HL-60 (cell line): ENCODE results near the gene CSNK1G2.

Experiments
- DNase-seq, 2 experiments: peaks; one replicate each; pipeline ENCODE4 v3.0.0-alpha.2; 2010 to 2020; ENCODE audit warnings: low read depth in 1 of 2, low spot score in 1 of 2
- H3K27ac ChIP-seq: fragments of 250-450 bp; sonication (Bioruptor Pico); replicated peaks from 2 replicates; pipeline ENCODE4 v1.5.1; 2020; ENCODE audit warnings: mild to moderate bottlenecking, moderate library complexity
- H3K27me3 ChIP-seq: fragments of 250-450 bp; sonication (Bioruptor Pico); 2 replicates; pipeline ENCODE4 v1.5.1; 2021; ENCODE audit warnings: mild to moderate bottlenecking, moderate library complexity; ENCODE audit not compliant: insufficient read depth, poor library complexity, severe bottlenecking
- H3K4me3 ChIP-seq: replicated peaks from 2 replicates; pipeline ENCODE4 v1.5.1; 2011; ENCODE audit warnings: mild to moderate bottlenecking, control low read depth, low read length; ENCODE audit not compliant: insufficient read depth
- GABPA ChIP-seq: IDR thresholded peaks from 2 replicates; pipeline ENCODE4 v1.6.1; 2012; ENCODE audit warnings: low read depth
- POLR2AphosphoS5 ChIP-seq: IDR thresholded peaks from 2 replicates; pipeline ENCODE4 v1.6.1; 2012; ENCODE audit warnings: low read depth
- SPI1 ChIP-seq: IDR thresholded peaks from 2 replicates; pipeline ENCODE4 v1.6.1; 2012; ENCODE audit warnings: low read depth, mild to moderate bottlenecking, borderline replicate concordance
- TF ChIP-seq, protein P1 (sequence below): IDR thresholded peaks from 2 replicates; pipeline ENCODE4 v1.6.1; 2012; ENCODE audit warnings: low read depth; ENCODE audit not compliant: insufficient replicate concordance
- TF ChIP-seq, protein P2 (sequence below): IDR thresholded peaks from one replicate; pipeline ENCODE4 v1.5.1; 2011; ENCODE audit warnings: low read length, control low read depth, inconsistent platforms; ENCODE audit not compliant: insufficient read depth

Gene CSNK1G2

DNA sequence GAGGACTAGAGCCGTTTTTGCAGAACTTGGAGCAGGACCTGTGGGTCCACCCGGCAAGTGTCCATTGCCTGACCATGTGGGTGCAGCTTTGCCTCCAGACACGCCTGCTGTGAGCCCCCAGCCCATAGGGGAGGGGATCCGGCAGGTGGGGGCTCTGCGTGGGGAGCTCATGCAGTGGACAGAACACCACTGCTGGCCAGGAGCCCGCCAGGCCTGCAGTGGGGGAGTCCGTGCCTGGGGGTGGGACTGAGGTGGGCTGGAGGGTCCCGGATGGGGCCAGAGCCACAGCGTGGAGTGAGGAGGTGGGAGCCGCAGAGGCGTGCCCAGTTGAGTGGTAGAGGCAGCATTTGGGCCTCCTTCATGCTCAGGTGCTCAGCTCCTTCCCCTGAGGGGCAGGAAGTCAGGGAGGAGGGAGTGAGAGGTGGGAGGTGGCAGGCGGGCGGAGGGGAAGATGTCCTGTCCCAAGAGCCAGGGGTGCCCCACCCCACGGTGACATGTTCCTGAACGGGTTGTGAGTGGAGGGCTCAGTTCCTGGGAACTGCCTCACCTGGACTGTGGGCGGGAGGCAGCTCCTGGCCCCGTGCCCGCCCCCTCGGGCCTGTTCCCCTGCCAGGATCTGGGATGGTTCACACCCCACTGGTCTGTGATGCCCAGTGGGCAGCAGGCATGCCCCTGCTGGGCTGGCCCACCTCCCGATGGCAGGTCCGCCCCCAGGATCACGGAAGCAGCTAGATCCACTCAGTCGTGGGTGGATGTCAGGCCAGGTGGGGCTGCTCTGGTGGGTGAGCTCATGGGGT, 27.0 kb upstream of the CSNK1G2 start:
- H3K27me3 ChIP-seq = no peaks in the 10 kb centered on the region
- DNase-seq = no peak
- TF ChIP-seq, protein P1, sequence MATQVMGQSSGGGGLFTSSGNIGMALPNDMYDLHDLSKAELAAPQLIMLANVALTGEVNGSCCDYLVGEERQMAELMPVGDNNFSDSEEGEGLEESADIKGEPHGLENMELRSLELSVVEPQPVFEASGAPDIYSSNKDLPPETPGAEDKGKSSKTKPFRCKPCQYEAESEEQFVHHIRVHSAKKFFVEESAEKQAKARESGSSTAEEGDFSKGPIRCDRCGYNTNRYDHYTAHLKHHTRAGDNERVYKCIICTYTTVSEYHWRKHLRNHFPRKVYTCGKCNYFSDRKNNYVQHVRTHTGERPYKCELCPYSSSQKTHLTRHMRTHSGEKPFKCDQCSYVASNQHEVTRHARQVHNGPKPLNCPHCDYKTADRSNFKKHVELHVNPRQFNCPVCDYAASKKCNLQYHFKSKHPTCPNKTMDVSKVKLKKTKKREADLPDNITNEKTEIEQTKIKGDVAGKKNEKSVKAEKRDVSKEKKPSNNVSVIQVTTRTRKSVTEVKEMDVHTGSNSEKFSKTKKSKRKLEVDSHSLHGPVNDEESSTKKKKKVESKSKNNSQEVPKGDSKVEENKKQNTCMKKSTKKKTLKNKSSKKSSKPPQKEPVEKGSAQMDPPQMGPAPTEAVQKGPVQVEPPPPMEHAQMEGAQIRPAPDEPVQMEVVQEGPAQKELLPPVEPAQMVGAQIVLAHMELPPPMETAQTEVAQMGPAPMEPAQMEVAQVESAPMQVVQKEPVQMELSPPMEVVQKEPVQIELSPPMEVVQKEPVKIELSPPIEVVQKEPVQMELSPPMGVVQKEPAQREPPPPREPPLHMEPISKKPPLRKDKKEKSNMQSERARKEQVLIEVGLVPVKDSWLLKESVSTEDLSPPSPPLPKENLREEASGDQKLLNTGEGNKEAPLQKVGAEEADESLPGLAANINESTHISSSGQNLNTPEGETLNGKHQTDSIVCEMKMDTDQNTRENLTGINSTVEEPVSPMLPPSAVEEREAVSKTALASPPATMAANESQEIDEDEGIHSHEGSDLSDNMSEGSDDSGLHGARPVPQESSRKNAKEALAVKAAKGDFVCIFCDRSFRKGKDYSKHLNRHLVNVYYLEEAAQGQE = no peak
- TF ChIP-seq POLR2AphosphoS5 = no peak
- no peak for TF ChIP-seq SPI1
- no peak for TF ChIP-seq GABPA
- TF ChIP-seq, protein P2, sequence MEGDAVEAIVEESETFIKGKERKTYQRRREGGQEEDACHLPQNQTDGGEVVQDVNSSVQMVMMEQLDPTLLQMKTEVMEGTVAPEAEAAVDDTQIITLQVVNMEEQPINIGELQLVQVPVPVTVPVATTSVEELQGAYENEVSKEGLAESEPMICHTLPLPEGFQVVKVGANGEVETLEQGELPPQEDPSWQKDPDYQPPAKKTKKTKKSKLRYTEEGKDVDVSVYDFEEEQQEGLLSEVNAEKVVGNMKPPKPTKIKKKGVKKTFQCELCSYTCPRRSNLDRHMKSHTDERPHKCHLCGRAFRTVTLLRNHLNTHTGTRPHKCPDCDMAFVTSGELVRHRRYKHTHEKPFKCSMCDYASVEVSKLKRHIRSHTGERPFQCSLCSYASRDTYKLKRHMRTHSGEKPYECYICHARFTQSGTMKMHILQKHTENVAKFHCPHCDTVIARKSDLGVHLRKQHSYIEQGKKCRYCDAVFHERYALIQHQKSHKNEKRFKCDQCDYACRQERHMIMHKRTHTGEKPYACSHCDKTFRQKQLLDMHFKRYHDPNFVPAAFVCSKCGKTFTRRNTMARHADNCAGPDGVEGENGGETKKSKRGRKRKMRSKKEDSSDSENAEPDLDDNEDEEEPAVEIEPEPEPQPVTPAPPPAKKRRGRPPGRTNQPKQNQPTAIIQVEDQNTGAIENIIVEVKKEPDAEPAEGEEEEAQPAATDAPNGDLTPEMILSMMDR = no peak
- no peak overlapping the region for H3K27ac ChIP-seq
- no peak overlapping the region for H3K4me3 ChIP-seq

DNA sequence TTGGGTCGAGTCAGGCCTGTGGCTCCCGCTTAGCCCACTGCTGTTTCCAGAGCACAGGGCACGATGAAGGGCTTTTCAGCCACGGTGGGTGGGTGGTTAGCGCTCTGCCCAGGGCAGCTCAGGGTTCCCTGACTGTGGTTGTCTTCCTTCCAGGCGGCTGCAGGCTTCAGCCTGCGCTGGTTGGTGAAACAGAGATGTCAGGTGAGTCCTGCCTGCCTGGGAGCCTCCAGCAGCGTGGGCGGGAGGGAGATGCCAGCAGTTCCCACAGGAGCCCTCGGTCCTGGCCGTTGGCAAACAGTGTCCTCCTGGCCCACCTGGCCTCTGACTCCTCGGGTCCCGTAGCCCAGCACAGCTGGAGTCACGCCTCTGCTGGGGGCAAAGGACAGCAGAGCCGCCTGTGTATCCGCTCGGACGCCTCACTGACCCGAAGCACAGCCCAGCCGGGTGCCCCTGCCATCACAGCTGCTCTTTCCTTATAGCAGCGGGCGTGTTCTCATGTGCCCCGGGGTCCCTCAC, 26.1 kb upstream of the CSNK1G2 start:
- no peak overlapping the region for H3K27ac ChIP-seq
- no peaks in the 10 kb centered on the region for H3K27me3 ChIP-seq
- no peak overlapping the region for H3K4me3 ChIP-seq
- DNase-seq = no peak
- TF ChIP-seq POLR2AphosphoS5 = no peak
- TF ChIP-seq GABPA = no peak
- no peak for TF ChIP-seq SPI1
- TF ChIP-seq, protein P1 = no peak
- TF ChIP-seq, protein P2 = no peak

DNA sequence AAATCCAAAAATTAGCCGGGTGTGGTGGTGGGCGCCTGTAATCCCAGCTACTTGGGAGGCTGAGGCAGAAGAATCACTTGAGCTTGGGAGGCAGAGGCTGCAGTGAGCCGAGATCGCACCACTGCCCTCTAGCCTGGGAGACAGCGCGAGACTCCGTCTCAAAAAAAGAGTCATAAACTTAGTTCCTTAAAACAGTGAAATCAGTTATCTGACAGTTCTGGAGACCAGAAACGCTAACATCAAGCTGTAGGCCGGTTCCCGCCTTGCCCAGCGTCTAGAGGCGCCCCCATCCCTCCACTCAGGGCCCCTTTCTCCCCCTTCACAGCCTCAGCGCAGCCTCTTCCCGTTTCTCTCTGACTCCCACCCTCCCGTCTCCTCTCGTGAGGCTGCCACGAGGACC, 23.8 kb upstream of the CSNK1G2 start:
- DNase-seq = no peak
- Histone ChIP-seq H3K4me3 (no peak overlapping the region), H3K27me3 (no peaks in the 10 kb centered on the region), H3K27ac (no peak overlapping the region)
- TF ChIP-seq, protein P1 = no peak
- TF ChIP-seq, protein P2 = no peak
- TF ChIP-seq POLR2AphosphoS5 (no peak), SPI1 (no peak), GABPA (no peak)
